ENCODE results near the gene TGFBRAP1.
"Not testable (repeated sequence)": the region's sequence is repeated elsewhere in the genome, so short reads cannot be mapped to it uniquely, and the experiment has no call there.

The TGFBRAP1 gene

GRCh38 chr2:105257981-105258380 is 71.6 kb downstream of the TGFBRAP1 start:
- TF ChIP-seq POLR2A (IDR thresholded peaks at IDR 0.05; ENCODE audit: low read length) (no peak), GATA1 (IDR thresholded peaks at IDR 0.05; ENCODE audit: low read depth, low read length) (no peak)
- no peak for DNase-seq

- DNase-seq = no peak
- TF ChIP-seq POLR2A (IDR thresholded peaks at IDR 0.05; ENCODE audit: low read length) (no peak), GATA1 (IDR thresholded peaks at IDR 0.05; ENCODE audit: low read depth, low read length) (no peak)
Measured at GRCh38 chr2:105256431-105257047, 73.0 kb downstream of the TGFBRAP1 start.

GRCh38 chr2:105255979-105256378 is 73.6 kb downstream of the TGFBRAP1 start:
- DNase-seq = no peak
- TF ChIP-seq POLR2A (IDR thresholded peaks at IDR 0.05; ENCODE audit: low read length) (no peak), GATA1 (IDR thresholded peaks at IDR 0.05; ENCODE audit: low read depth, low read length) (no peak)

GRCh38 chr2:105254531-105255210 is 74.9 kb downstream of the TGFBRAP1 start:
- no peak for TF ChIP-seq POLR2A (IDR thresholded peaks at IDR 0.05; ENCODE audit: low read length)
- no peak for TF ChIP-seq GATA1 (IDR thresholded peaks at IDR 0.05; ENCODE audit: low read depth, low read length)
- no peak for DNase-seq

- TF ChIP-seq GATA1 (IDR thresholded peaks at IDR 0.05; ENCODE audit: low read depth, low read length) = no peak
- DNase-seq = no peak
Measured at GRCh38 chr2:105252271-105252670, 77.3 kb downstream of the TGFBRAP1 start.

- not testable (repeated sequence) for DNase-seq
Measured at GRCh38 chr2:105251016-105251648, 78.4 kb downstream of the TGFBRAP1 start.

- DNase-seq = no peak
- TF ChIP-seq POLR2A (IDR thresholded peaks at IDR 0.05; ENCODE audit: low read length) = no peak
- TF ChIP-seq GATA1 (IDR thresholded peaks at IDR 0.05; ENCODE audit: low read depth, low read length) = no peak
Measured at GRCh38 chr2:105249891-105250290, 79.6 kb downstream of the TGFBRAP1 start.

- no peak for TF ChIP-seq GATA1 (IDR thresholded peaks at IDR 0.05; ENCODE audit: low read depth, low read length)
- TF ChIP-seq POLR2A (IDR thresholded peaks at IDR 0.05; ENCODE audit: low read length) = no peak
- no peak for DNase-seq
Measured at GRCh38 chr2:105249181-105249580, 80.4 kb downstream of the TGFBRAP1 start.

GRCh38 chr2:105248316-105249070 is 81.0 kb downstream of the TGFBRAP1 start:
- DNase-seq = no peak
- TF ChIP-seq GATA1 (IDR thresholded peaks at IDR 0.05; ENCODE audit: low read depth, low read length) = no peak
- TF ChIP-seq POLR2A (IDR thresholded peaks at IDR 0.05; ENCODE audit: low read length) = no peak

- no peak for DNase-seq
- TF ChIP-seq GATA1 (IDR thresholded peaks at IDR 0.05; ENCODE audit: low read depth, low read length) (no peak), POLR2A (IDR thresholded peaks at IDR 0.05; ENCODE audit: low read length) (no peak)
Measured at GRCh38 chr2:105244451-105244850, 85.1 kb downstream of the TGFBRAP1 start.

- TF ChIP-seq GATA1 (IDR thresholded peaks at IDR 0.05; ENCODE audit: low read depth, low read length) (no peak), POLR2A (IDR thresholded peaks at IDR 0.05; ENCODE audit: low read length) (no peak)
- DNase-seq = no peak
Measured at GRCh38 chr2:105243961-105244360, 85.6 kb downstream of the TGFBRAP1 start.

GRCh38 chr2:105242286-105242993 is 87.1 kb downstream of the TGFBRAP1 start:
- DNase-seq = no peak
- TF ChIP-seq GATA1 (IDR thresholded peaks at IDR 0.05; ENCODE audit: low read depth, low read length) (no peak), POLR2A (IDR thresholded peaks at IDR 0.05; ENCODE audit: low read length) (no peak)

GRCh38 chr2:105241443-105241842 is 88.1 kb downstream of the TGFBRAP1 start, which contains the start of gene GPR45:
GPR45 (plus strand) TSS chr2:105241743; CDS start chr2:105241859, 116 bp downstream.
- DNase-seq = no peak
- TF ChIP-seq GATA1 (IDR thresholded peaks at IDR 0.05; ENCODE audit: low read depth, low read length) = no peak
- no peak for TF ChIP-seq POLR2A (IDR thresholded peaks at IDR 0.05; ENCODE audit: low read length)

GRCh38 chr2:105239924-105240323 is 89.6 kb downstream of the TGFBRAP1 start:
- no peak for TF ChIP-seq POLR2A (IDR thresholded peaks at IDR 0.05; ENCODE audit: low read length)
- no peak for TF ChIP-seq GATA1 (IDR thresholded peaks at IDR 0.05; ENCODE audit: low read depth, low read length)
- no peak for DNase-seq

Measured in erythroblast (primary cell).